SK-N-SH (cell line): ENCODE results near the gene MINDY4. TPM values are rescaled to one million over a fixed set of nuclear protein-coding genes. Genes with fewer than 3 reads are reported as not detected.

Experiments
- CTCF ChIA-PET: fragments of 300-600, 350-600 bp; formaldehyde crosslinking; extraction: SDS; loops from one replicate; lab custom pipeline; 2021; lab: Yijun Ruan, JAX
- POLR2A ChIA-PET: fragments of 350-600 bp; sonication (Branson Sonifier 250); formaldehyde crosslinking; extraction: SDS; loops from one replicate; lab custom pipeline; 2020; ENCODE audit warnings: antibody characterized with exemption, inconsistent platforms; lab: Yijun Ruan, JAX
- DNase-seq: peaks from one replicate; pipeline ENCODE4 v3.0.0; 2012
- H2AFZ ChIP-seq: fragments of 200-600 bp; sonication (generic); 2 replicates; pipeline ENCODE4 v1.8.1; 2016; ENCODE audit warnings: antibody characterized with exemption, mild to moderate bottlenecking, low read depth
- H3F3A ChIP-seq: fragments of 200-600 bp; sonication (generic); replicated peaks from 2 replicates; pipeline ENCODE3; 2016; ENCODE audit warnings: antibody characterized with exemption, mild to moderate bottlenecking; ENCODE audit not compliant: insufficient read depth
- H3K27ac ChIP-seq, 2 experiments: fragments of 200-500 bp in 1 of 2; fragments of 200-600 bp in 1 of 2; sonication (Bioruptor generic) in 1 of 2; sonication (generic), shearing (Covaris generic) in 1 of 2; 2 replicates each; pipeline versions ENCODE4 v1.5.1 to v1.6.1; 2014 to 2016; ENCODE audit warnings: low read depth in 2 of 2, inconsistent platforms in 1 of 2, low read length in 1 of 2, mild to moderate bottlenecking in 1 of 2, mixed read lengths in 1 of 2
- H3K27me3 ChIP-seq: fragments of 200-600 bp; sonication (generic), shearing (Covaris generic); 2 replicates; pipeline ENCODE4 v1.6.1; 2016; ENCODE audit warnings: mixed run types; ENCODE audit not compliant: insufficient read depth
- H3K36me3 ChIP-seq, 2 experiments: fragments of 200-500 bp in 1 of 2; fragments of 200-600 bp in 1 of 2; sonication (Bioruptor generic) in 1 of 2; sonication (generic) in 1 of 2; replicated peaks in 1 of 2; 2 replicates each; pipeline versions ENCODE3 to v1.5.1; 2014 to 2016; ENCODE audit warnings: low read length in 1 of 2, mild to moderate bottlenecking in 1 of 2; ENCODE audit not compliant: insufficient read depth in 2 of 2, control insufficient read depth in 1 of 2
- H3K4me1 ChIP-seq, 2 experiments: fragments of 200-500 bp in 1 of 2; fragments of 200-600 bp in 1 of 2; sonication (Bioruptor generic) in 1 of 2; sonication (generic), shearing (Covaris generic) in 1 of 2; 2 replicates each; pipeline versions ENCODE4 v1.5.1 to v1.6.1; 2014 to 2016; ENCODE audit warnings: low read depth in 1 of 2, low read length in 1 of 2, mixed run types in 1 of 2; ENCODE audit not compliant: insufficient read depth in 2 of 2, control insufficient read depth in 1 of 2
- H3K4me2 ChIP-seq: fragments of 200-600 bp; sonication (generic), shearing (Covaris generic); 2 replicates; pipeline ENCODE4 v1.6.1; 2017; ENCODE audit warnings: mixed run types
- H3K4me3 ChIP-seq, 2 experiments: fragments of 200-500 bp in 1 of 2; fragments of 200-600 bp in 1 of 2; sonication (Bioruptor generic) in 1 of 2; sonication (generic), shearing (Covaris generic) in 1 of 2; 2 replicates each; pipeline versions ENCODE4 v1.5.1 to v1.8.1; 2014 to 2016; ENCODE audit warnings: low read depth in 2 of 2, inconsistent platforms in 1 of 2, low read length in 1 of 2, mild to moderate bottlenecking in 1 of 2, mixed read lengths in 1 of 2, moderate library complexity in 1 of 2
- H3K79me2 ChIP-seq: fragments of 200-600 bp; sonication (generic); 2 replicates; pipeline ENCODE4 v1.8.1; 2017; ENCODE audit warnings: mild to moderate bottlenecking; ENCODE audit not compliant: insufficient read depth
- H3K9ac ChIP-seq: fragments of 200-600 bp; sonication (generic); 2 replicates; pipeline ENCODE4 v1.6.1; 2017; ENCODE audit warnings: mixed run types
- H3K9me2 ChIP-seq: fragments of 200-600 bp; sonication (generic); 2 replicates; pipeline ENCODE4 v1.6.1; 2017; ENCODE audit warnings: mixed run types
- H3K9me3 ChIP-seq: fragments of 200-600 bp; sonication (generic); 2 replicates; pipeline ENCODE4 v1.6.1; 2017; ENCODE audit warnings: mixed run types, mild to moderate bottlenecking, moderate library complexity
- H4K20me1 ChIP-seq: fragments of 200-600 bp; sonication (generic); 2 replicates; pipeline ENCODE4 v1.6.1; 2017; ENCODE audit warnings: mild to moderate bottlenecking, mixed run types; ENCODE audit not compliant: insufficient read depth
- CHD2 ChIP-seq: fragments of 150-350 bp; IDR thresholded peaks from 2 replicates; pipeline ENCODE4 v1.6.1; 2018; ENCODE audit warnings: low read length; ENCODE audit not compliant: partially characterized antibody
- ELF1 ChIP-seq: IDR thresholded peaks from 2 replicates; pipeline ENCODE4 v1.4.0; 2012
- EZH2phosphoT487 ChIP-seq: fragments of 200-600 bp; sonication (generic); IDR thresholded peaks from 2 replicates; pipeline ENCODE4 v1.6.1; 2017; ENCODE audit warnings: low read depth, mixed run types, mild to moderate bottlenecking, antibody characterized with exemption, moderate library complexity, borderline replicate concordance
- FOSL2 ChIP-seq: IDR thresholded peaks from 2 replicates; pipeline ENCODE4 v1.4.0; 2012; ENCODE audit warnings: low read depth, mild to moderate bottlenecking, moderate library complexity, borderline replicate concordance
- FOXJ3 ChIP-seq: sonication (generic); formaldehyde crosslinking; IDR thresholded peaks from 2 replicates; pipeline ENCODE4 v1.5.1; 2020; ENCODE audit warnings: mild to moderate bottlenecking, missing genetic modification reagents
- GABPA ChIP-seq: IDR thresholded peaks from 2 replicates; pipeline ENCODE4 v1.4.0; 2012; ENCODE audit warnings: low read depth, mild to moderate bottlenecking
- GATA2 ChIP-seq: sonication (generic); formaldehyde crosslinking; IDR thresholded peaks from 2 replicates; pipeline ENCODE4 v1.5.0; 2020; ENCODE audit warnings: mild to moderate bottlenecking, missing genetic modification reagents
- MEF2A ChIP-seq: IDR thresholded peaks from 2 replicates; pipeline ENCODE4 v1.4.0; 2012; ENCODE audit warnings: low read depth, borderline replicate concordance
- POLR2AphosphoS5 ChIP-seq: IDR thresholded peaks from 2 replicates; pipeline ENCODE4 v1.6.1; 2012; ENCODE audit warnings: low read depth, low read length
- SIN3A ChIP-seq: IDR thresholded peaks from 2 replicates; pipeline ENCODE4 v1.6.1; 2012; ENCODE audit warnings: low read depth, mild to moderate bottlenecking, low read length, moderate library complexity, borderline replicate concordance
- TAF1 ChIP-seq: IDR thresholded peaks from 2 replicates; pipeline ENCODE4 v1.6.1; 2012; ENCODE audit warnings: low read depth, mild to moderate bottlenecking, low read length, moderate library complexity, borderline replicate concordance
- WGBS: methylation state at CpG from one replicate; pipeline ENCODE4 v1.1.6; 2017; ENCODE audit warnings: low lambda C conversion rate; 5-methylcytosine and 5-hydroxymethylcytosine counted together
- polyA plus RNA-seq, 3 experiments: library from polyadenylated mRNA; depleted of rRNA; stranded (reverse); fragments of >200 nt; gene quantifications; 2 replicates each; pipeline ENCODE4 v1.2.3, GENCODE V29; 2012
- TF ChIP-seq, protein P1 (sequence below): IDR thresholded peaks from 2 replicates; pipeline ENCODE4; 2012

Gene MINDY4
- polyA plus RNA-seq, 1 of the 3 experiments (the other 2 are of a cell fraction): 1.8 TPM

DNA sequence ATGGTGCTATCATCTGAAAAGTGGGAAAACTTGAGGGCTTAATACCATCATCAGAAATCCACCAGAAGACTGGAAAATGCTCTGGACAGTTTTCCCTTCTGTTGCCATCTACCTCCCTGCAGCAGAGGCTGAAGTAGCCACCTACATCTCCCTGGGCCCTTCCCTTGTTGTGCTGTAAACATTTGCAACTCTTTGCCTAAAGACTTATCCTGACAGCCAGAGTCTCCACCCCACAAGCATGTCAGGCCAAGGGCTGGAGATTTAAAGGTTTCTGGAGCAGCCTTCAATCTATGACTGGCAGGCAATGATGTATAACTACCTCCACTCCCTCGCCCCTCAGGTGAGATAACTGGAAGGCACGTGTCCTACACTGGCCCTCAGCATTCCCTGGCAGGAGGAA, 49.0 kb upstream of the MINDY4 start (continued):
- no peak for TF ChIP-seq TAF1
- no peak for TF ChIP-seq FOXJ3 (CRISPR knock-in tag)
- TF ChIP-seq GABPA: no peak

DNA sequence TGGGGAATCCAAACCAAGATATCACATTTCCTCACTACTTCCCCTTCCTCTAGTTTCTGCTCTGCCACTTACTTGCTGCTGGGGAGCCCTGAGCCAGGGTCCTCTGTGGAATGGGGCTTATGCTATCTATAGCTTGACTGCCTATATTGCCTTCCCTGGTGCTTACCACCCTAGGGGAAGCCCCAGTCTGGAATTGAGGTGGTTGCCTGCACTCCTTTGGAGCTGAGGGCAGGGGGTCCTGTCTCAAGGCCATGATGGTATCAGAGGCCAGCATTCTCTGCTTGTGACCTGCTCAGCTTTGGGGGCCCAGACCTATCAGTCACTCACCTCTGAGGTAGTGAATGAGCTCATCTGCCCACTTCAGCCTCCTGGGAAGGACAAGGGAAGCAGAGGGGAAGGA, 48.5 kb upstream of the MINDY4 start:
- TF ChIP-seq GATA2 (CRISPR knock-in tag) (no peak), TAF1 (no peak), GABPA (no peak), CHD2 (no peak)
- POLR2A ChIA-PET: no interaction called here
- H3F3A ChIP-seq: no peaks in the 10 kb centered on the region
- H3K4me1 ChIP-seq: no peaks in the 10 kb centered on the region; a peak in 1 of 4 replicates
- H2AFZ ChIP-seq: no peak overlapping the region
- H4K20me1 ChIP-seq: no peaks in the 10 kb centered on the region
- no peaks in the 10 kb centered on the region for H3K9me2 ChIP-seq
- no peaks in the 10 kb centered on the region for H3K79me2 ChIP-seq
- no peak overlapping the region for H3K9ac ChIP-seq
- no peaks in the 10 kb centered on the region; the same call in 1 of the 2 replicates for H3K9me3 ChIP-seq
- no peaks in the 10 kb centered on the region for H3K36me3 ChIP-seq
- H3K27ac ChIP-seq: no peak overlapping the region
- DNase-seq: no peak
- CTCF ChIA-PET: interaction anchor here (0.7 to 1.0 kb wide), 2 partner anchors 11 to 18 kb away, joined by 3 to 4 read pairs; no protein-coding TSS in a partner anchor
- peaks cover 12% of the 10 kb centered on the region; the same call in 1 of the 2 replicates for H3K27me3 ChIP-seq
- no peak overlapping the region for H3K4me2 ChIP-seq
- no peak overlapping the region for H3K4me3 ChIP-seq

DNA sequence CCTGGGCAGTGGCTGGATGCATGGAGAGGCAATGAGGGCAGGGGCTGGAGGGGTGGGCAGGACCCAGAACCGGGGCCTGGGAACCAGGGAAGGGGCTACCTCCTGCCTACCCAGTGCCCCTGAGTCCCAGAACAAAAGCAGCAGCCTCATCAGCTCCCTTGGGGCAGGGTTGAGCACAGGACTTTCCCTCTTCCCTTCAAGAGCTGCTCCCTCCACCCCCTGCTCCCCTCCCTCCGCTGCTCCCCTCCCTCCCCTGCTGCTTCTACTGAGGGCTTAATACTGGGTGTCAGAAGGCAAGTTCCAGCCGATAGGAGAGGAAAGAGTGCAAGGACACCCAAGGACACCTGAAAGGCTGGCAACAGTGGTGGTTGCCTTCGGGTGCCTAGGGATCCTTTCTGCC, 47.4 kb upstream of the MINDY4 start:
- Histone ChIP-seq H3K4me3 (no peak overlapping the region), H3F3A (no peaks in the 10 kb centered on the region), H3K27ac (no peak overlapping the region), H3K79me2 (no peaks in the 10 kb centered on the region), H3K4me1 (no peaks in the 10 kb centered on the region; a peak in 1 of 4 replicates), H3K36me3 (no peaks in the 10 kb centered on the region), H3K9me2 (no peaks in the 10 kb centered on the region), H3K4me2 (no peak overlapping the region), H3K27me3 (peaks cover 13% of the 10 kb centered on the region; the same call in 1 of the 2 replicates), H3K9ac (no peak overlapping the region), H2AFZ (no peak overlapping the region), H3K9me3 (no peaks in the 10 kb centered on the region), H4K20me1 (no peaks in the 10 kb centered on the region)
- DNase-seq: no peak
- ChIA-PET POLR2A (no interaction called here), CTCF (interaction anchor here (1.0 kb wide), 1 partner anchor 10 kb away, joined by 4 read pairs; no protein-coding TSS in a partner anchor)
- 20% methylated on average over 4 of the region's 4 CpGs for WGBS
- TF ChIP-seq, protein P1, sequence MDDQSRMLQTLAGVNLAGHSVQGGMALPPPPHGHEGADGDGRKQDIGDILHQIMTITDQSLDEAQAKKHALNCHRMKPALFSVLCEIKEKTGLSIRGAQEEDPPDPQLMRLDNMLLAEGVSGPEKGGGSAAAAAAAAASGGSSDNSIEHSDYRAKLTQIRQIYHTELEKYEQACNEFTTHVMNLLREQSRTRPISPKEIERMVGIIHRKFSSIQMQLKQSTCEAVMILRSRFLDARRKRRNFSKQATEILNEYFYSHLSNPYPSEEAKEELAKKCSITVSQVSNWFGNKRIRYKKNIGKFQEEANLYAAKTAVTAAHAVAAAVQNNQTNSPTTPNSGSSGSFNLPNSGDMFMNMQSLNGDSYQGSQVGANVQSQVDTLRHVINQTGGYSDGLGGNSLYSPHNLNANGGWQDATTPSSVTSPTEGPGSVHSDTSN: no peak
- TF ChIP-seq POLR2AphosphoS5 (no peak), EZH2phosphoT487 (no peak), FOSL2 (no peak), TAF1 (no peak), SIN3A (no peak), MEF2A (no peak), FOXJ3 (CRISPR knock-in tag) (no peak), ELF1 (no peak)
